IPS-20b (cell line): Measurements from ENCODE around the gene CABP1.

Experiments
- H3K27ac ChIP-seq: one replicate; pipeline ENCODE4 v1.5.1; 2013; ENCODE audit warnings: low read length
- H3K27me3 ChIP-seq: 2 replicates; pipeline ENCODE4 v1.6.1; 2013; ENCODE audit warnings: mild to moderate bottlenecking, low read length, inconsistent platforms; ENCODE audit not compliant: insufficient read depth
- H3K36me3 ChIP-seq: 2 replicates; pipeline ENCODE4 v1.6.1; 2013; ENCODE audit warnings: low read depth, mild to moderate bottlenecking, inconsistent platforms, low read length, moderate library complexity; ENCODE audit not compliant: insufficient read depth
- H3K4me1 ChIP-seq: 2 replicates; pipeline ENCODE4 v1.6.1; 2013; ENCODE audit warnings: mild to moderate bottlenecking, control low read depth, inconsistent platforms, low read length, moderate library complexity; ENCODE audit not compliant: insufficient read depth
- H3K4me3 ChIP-seq: 2 replicates; pipeline ENCODE4 v1.5.1; 2013; ENCODE audit warnings: mild to moderate bottlenecking, low read length, inconsistent platforms
- H3K9ac ChIP-seq: 2 replicates; pipeline ENCODE4 v1.6.1; 2013; ENCODE audit warnings: low read depth, mild to moderate bottlenecking, inconsistent platforms, low read length, moderate library complexity
- H3K9me3 ChIP-seq: 2 replicates; pipeline ENCODE4 v1.6.1; 2013; ENCODE audit warnings: mild to moderate bottlenecking, low read depth, low read length, inconsistent platforms; ENCODE audit not compliant: insufficient read depth

CABP1 gene

GRCh38 chr12:120705618-120706017, 65.2 kb downstream of the CABP1 start:
- Histone ChIP-seq H3K36me3 (peaks cover 36% of the 10 kb centered on the region), H3K27ac (no peak overlapping the region), H3K9me3 (no peaks in the 10 kb centered on the region), H3K4me3 (no peak overlapping the region), H3K4me1 (no peaks in the 10 kb centered on the region; the same call in 1 of the 2 replicates), H3K27me3 (no peaks in the 10 kb centered on the region), H3K9ac (no peak overlapping the region)

- Histone ChIP-seq H3K4me1 (no peaks in the 10 kb centered on the region; the same call in 1 of the 2 replicates), H3K36me3 (peaks cover 31% of the 10 kb centered on the region), H3K9me3 (no peaks in the 10 kb centered on the region), H3K4me3 (no peak overlapping the region), H3K27ac (no peak overlapping the region), H3K27me3 (no peaks in the 10 kb centered on the region), H3K9ac (no peak overlapping the region)
These were observed 65.6 kb downstream of the CABP1 start for GRCh38 chr12:120706029-120706428.

- H3K4me1 ChIP-seq, result peaks cover 4% of the 10 kb centered on the region; the same call in 1 of the 2 replicates
- H3K27ac ChIP-seq, result no peak overlapping the region
- peaks cover 20% of the 10 kb centered on the region for H3K36me3 ChIP-seq
- H3K27me3 ChIP-seq, result no peaks in the 10 kb centered on the region
- no peak overlapping the region for H3K9ac ChIP-seq
- H3K9me3 ChIP-seq, result no peaks in the 10 kb centered on the region
- no peak overlapping the region for H3K4me3 ChIP-seq
These were observed 68.2 kb downstream of the CABP1 start for GRCh38 chr12:120708651-120709050.

GRCh38 chr12:120710031-120710804, 69.8 kb downstream of the CABP1 start, which contains the start of gene UNC119B:
Gene UNC119B, plus strand, starts transcription at chr12:120710458. Its CDS starts 17 bp downstream, at chr12:120710475.
- peak within 1 kb of the TSS; percentile 95 for H3K4me3 ChIP-seq
- peak within 1 kb of the TSS; percentile 97 for H3K9ac ChIP-seq
- H3K27me3 ChIP-seq, result no peaks in the 10 kb centered on the region
- no peaks in the 10 kb centered on the region for H3K9me3 ChIP-seq
- H3K27ac ChIP-seq, result peak within 1 kb of the TSS; percentile 49
- peaks cover 4% of the 10 kb centered on the region; the same call in 1 of the 2 replicates for H3K4me1 ChIP-seq
- peaks cover 29% of the 10 kb centered on the region for H3K36me3 ChIP-seq

- no peaks in the 10 kb centered on the region for H3K27me3 ChIP-seq
- peak overlapping the region; percentile 97 for H3K9ac ChIP-seq
- no peaks in the 10 kb centered on the region for H3K9me3 ChIP-seq
- peak overlapping the region; percentile 95 for H3K4me3 ChIP-seq
- peak overlapping the region; percentile 49 for H3K27ac ChIP-seq
- H3K36me3 ChIP-seq, result peaks cover 34% of the 10 kb centered on the region
- peaks cover 4% of the 10 kb centered on the region; the same call in 1 of the 2 replicates for H3K4me1 ChIP-seq
These were observed 70.4 kb downstream of the CABP1 start for GRCh38 chr12:120710805-120711296.

GRCh38 chr12:120711411-120711810, 71.0 kb downstream of the CABP1 start:
- Histone ChIP-seq H3K4me3 (peak overlapping the region; percentile 95), H3K27me3 (no peaks in the 10 kb centered on the region), H3K27ac (peak overlapping the region; percentile 49), H3K4me1 (peaks cover 4% of the 10 kb centered on the region; the same call in 1 of the 2 replicates), H3K9ac (peak overlapping the region; percentile 97), H3K9me3 (no peaks in the 10 kb centered on the region), H3K36me3 (peaks cover 40% of the 10 kb centered on the region)

GRCh38 chr12:120712610-120713009, 72.2 kb downstream of the CABP1 start:
- H3K4me1 ChIP-seq, result peaks cover 4% of the 10 kb centered on the region; the same call in 1 of the 2 replicates

GRCh38 chr12:120713861-120714482, 73.5 kb downstream of the CABP1 start:
- H3K36me3 ChIP-seq, result peaks cover 65% of the 10 kb centered on the region
- H3K27ac ChIP-seq, result no peak overlapping the region
- H3K4me1 ChIP-seq, result peaks cover 4% of the 10 kb centered on the region; the same call in 1 of the 2 replicates
- H3K9me3 ChIP-seq, result no peaks in the 10 kb centered on the region
- no peak overlapping the region for H3K4me3 ChIP-seq
- H3K27me3 ChIP-seq, result no peaks in the 10 kb centered on the region
- H3K9ac ChIP-seq, result no peak overlapping the region

More at GRCh38 chr12:120712610-120713009, 72.2 kb downstream of the CABP1 start:
- peaks cover 52% of the 10 kb centered on the region for H3K36me3 ChIP-seq
- no peaks in the 10 kb centered on the region for H3K27me3 ChIP-seq
- H3K9ac ChIP-seq, result no peak overlapping the region
- no peaks in the 10 kb centered on the region for H3K9me3 ChIP-seq
- no peak overlapping the region for H3K27ac ChIP-seq
- H3K4me3 ChIP-seq, result 0 out of 2 replicates have a peak overlapping the region, but pooled peaks have one; percentile 95
